ENCODE data around the gene CSF1. TPM values are rescaled to one million over a fixed set of nuclear protein-coding genes. Genes with fewer than 3 reads are reported as not detected.

The CSF1 gene
- total RNA-seq, 1 donor from 2014 or later: 4.6 TPM

GRCh38 chr1:109882288-109883245 lies 28.1 kb upstream of the CSF1 start:
- DNase-seq (ENCODE audit: low read depth in 2 of 2): no peak

DNA sequence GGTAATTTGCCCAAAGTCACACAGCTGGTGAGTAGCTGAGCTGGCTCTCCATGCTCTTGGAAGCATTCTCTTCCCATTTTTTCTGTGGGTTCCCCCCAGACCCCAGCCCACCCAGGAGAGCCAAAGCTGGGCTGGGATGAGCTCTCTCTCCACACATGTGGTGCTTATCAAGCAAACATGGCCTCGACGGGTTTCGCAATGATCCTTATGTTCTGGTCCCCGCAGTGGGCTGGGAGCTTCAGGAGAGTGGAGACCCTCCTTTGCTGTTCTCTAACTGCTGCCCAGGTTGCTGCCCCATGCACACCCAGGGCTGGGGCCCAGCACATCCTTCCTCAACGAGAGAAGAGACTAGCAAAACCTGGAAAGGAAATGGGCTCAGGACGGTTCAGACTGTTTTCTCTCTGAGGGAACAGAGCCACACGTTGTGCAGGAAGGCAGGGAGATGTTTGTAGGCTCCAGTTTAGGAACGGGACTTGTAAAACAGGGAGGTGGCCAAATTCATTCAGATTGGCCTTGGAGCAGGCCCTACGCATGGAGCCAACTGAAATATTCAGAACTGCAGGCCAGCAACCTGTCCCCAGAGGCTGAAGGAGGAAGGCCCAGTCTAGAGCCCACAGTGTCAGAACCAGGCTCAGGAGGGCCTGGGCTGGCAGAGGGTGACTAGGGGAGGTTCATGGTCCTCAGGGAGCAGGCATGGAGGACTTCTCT lies 27.2 kb upstream of the CSF1 start:
- no peak for DNase-seq (ENCODE audit: low read depth in 2 of 2)

GRCh38 chr1:109884242-109884891 lies 26.3 kb upstream of the CSF1 start:
- peak in 1 of 2 donors; percentile 33 for DNase-seq (ENCODE audit: low read depth in 2 of 2)

DNA sequence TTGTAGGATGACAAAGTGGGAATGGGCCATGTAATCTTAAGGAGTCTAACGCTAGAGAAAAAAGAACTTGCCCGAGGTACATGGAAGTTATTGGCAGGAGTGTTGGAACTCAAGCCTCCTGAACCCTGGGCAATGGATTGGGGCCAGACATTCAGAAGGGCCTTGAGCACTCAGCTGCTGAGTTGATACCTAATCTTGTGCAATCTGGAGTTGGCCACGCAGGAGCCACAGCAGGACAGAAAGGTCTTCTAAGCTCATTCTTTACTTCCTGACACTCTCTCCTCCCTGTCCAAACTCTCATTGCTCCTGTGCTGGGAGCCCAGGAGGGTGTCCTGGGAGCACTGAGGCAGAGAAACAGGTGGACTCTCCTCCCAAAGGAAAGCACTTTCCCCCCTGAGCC lies 25.1 kb upstream of the CSF1 start:
- no peak for DNase-seq (ENCODE audit: low read depth in 2 of 2)

DNA sequence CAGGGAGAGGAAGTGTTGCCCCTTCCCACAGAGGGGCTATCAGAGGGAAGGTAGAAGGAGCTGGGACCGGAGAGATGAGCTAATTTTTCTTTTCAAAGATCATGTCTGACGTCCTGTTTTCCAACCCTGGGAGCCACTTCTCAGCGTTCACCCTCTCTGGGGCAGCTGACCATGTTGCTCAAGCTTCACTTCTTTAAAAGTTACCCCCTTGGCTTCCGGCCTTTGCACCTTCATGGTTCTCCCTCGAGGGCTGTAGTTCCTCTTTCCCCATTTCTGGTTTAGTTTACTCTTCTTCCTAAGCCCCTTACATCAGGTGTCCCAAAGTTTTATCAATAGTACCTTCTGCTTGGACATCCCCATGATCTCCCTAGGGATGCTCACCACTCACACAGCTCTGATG lies 23.8 kb upstream of the CSF1 start:
- no peak for DNase-seq (ENCODE audit: low read depth in 2 of 2)

DNA sequence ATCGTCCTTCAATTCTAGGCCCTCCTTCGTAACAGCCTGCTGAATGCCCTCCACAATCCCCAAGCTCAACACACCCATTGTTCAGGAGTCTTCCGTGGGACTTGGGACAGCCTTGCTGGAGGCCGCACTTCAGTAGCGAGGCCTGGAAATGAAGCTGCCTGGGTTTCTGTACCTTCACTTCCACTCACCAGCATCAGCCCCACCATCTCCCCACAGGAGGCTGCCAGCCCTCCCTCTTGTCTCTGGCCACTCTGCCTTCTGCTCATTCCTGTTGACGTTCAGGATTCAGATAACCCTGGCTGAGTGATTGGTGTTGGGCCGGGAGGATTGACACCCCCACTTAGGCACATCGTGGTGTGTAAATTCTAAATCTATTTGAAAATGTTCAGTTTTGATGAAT lies 23.4 kb upstream of the CSF1 start:
- DNase-seq (ENCODE audit: low read depth in 2 of 2): no peak

DNA sequence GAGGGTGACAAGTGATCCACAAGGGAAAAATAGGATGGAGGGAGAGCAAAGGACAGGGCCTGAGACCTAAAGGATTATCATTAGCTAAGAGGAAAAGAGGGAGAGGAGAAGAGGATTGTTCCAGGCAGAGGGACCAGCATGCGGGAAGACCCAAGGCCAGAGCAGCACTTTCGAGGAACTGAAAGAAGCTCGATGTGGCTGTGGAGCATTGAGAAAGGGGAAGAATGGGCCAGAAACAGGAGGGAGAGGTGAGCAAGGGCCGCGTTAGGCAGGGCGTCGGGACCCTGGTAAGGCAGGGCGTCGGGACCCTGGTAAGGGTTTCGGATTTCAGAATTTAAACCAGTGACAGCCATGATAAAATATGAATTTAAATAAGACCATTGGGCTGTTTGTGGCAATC lies 22.8 kb upstream of the CSF1 start:
- no peak for DNase-seq (ENCODE audit: low read depth in 2 of 2)

GRCh38 chr1:109889094-109889493 lies 21.6 kb upstream of the CSF1 start:
- no peak for DNase-seq (ENCODE audit: low read depth in 2 of 2)

GRCh38 chr1:109890115-109890953 lies 20.3 kb upstream of the CSF1 start:
- DNase-seq (ENCODE audit: low read depth in 2 of 2): no peak

- DNase-seq (ENCODE audit: low read depth in 2 of 2): peak; percentile 40 to 63
These were observed 18.7 kb upstream of the CSF1 start for GRCh38 chr1:109891930-109892329.

DNA sequence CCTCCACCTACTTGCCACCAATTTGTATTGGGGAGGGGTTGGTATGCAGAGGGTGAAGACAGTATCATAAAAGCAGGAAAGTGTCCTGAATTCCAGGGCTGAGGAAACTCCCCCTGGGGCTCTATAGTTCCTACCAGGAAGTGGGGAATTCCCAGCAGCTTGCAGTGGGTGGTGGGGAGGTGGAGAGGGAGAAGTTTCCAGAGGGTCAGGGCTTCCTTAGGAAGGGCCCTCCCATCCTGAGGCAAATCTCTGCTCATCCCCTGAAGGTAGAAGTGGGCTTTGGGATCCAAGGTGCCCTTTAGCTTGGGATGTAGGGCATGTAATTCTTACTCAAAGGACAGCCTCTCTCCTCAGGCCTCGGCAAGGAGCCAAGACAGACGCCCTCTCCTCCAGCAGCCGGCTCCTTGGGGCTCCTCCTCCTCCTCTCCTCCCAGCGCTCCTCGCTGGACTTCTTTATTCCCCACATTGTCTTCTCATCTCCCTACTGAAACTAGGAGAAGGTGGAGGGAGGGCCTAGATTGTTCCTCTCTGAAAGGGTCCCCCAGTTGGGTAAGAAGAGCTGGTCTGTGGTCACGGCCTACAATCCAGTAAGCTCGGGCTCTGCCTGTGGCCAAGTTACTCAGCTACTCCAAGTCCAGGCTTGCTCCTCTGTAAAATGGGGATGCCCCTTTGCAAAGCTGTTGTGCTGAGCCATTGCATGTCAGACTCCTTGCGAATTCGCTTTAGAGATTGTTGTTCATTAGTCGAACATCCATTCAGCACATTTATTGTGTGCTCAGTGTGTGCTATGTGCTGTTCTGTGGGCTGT lies 17.9 kb upstream of the CSF1 start:
- DNase-seq (ENCODE audit: low read depth in 2 of 2): peak in 1 of 2 donors; percentile 67

GRCh38 chr1:109893532-109894171 lies 17.0 kb upstream of the CSF1 start:
- no peak for DNase-seq (ENCODE audit: low read depth in 2 of 2)

DNA sequence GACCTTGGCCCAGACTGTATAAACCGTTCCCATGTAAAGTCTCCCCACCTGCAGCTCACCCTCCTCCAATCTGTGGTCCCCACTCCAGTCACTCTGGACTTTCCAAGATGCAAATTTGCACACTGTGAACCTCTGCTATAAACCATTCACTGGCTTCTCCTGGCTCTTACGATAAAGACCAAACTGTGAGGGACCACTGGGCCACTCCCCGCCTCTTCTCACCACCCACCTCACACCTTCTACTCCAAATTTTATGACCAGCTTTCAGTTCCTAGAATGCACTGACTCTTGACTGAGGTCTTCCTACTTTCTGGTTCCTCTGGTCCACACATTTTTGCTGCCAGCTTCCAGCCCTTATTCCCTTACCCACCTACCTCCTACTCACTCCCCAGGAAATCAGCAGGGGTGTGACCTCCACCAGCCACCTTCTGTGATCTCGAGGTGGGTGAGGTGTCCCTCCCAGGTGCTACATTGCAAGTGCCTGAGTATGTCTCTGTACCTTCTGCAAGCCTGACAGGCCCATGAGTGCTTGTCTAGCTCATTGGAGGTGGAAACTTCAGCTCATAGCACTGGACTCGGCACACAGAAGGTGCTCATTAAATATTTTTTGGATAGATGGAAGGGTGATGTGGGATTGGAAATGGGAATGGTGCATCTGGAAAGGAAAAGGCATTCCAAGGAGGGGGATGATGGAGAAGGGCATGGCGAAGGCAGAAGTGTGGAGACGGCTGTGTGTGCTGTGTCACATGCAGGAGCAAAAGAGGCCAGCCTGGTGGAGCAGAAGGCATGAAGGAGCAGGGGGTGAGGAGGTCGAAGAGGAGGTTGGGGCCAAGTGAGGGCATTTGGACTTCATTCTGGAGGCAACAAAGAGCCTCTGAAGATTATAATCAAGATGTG lies 15.6 kb upstream of the CSF1 start:
- DNase-seq (ENCODE audit: low read depth in 2 of 2): no peak

GRCh38 chr1:109895720-109896504 lies 14.7 kb upstream of the CSF1 start:
- DNase-seq (ENCODE audit: low read depth in 2 of 2): peak; percentile 93 to 94

DNA sequence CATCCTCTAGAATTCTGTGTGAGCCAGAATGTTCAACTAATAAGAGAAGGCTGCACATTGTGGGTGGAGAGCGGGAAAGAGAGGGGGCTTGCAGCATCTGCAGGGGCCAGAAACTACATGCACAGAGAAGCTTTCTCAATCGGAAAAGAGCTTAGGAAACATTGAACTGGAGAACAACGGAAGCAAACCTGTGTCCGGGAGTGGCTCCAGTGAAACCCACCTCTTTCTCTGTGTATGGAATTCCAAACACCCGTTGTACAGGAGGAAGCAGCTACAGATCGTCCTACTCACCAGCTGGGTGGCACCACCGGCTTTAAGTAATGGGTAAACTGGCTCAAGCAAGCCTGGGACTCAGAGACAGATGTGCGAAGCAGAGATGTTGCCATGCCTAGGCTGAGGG lies 14.0 kb upstream of the CSF1 start:
- DNase-seq (ENCODE audit: low read depth in 2 of 2): peak; percentile 74 to 86

DNA sequence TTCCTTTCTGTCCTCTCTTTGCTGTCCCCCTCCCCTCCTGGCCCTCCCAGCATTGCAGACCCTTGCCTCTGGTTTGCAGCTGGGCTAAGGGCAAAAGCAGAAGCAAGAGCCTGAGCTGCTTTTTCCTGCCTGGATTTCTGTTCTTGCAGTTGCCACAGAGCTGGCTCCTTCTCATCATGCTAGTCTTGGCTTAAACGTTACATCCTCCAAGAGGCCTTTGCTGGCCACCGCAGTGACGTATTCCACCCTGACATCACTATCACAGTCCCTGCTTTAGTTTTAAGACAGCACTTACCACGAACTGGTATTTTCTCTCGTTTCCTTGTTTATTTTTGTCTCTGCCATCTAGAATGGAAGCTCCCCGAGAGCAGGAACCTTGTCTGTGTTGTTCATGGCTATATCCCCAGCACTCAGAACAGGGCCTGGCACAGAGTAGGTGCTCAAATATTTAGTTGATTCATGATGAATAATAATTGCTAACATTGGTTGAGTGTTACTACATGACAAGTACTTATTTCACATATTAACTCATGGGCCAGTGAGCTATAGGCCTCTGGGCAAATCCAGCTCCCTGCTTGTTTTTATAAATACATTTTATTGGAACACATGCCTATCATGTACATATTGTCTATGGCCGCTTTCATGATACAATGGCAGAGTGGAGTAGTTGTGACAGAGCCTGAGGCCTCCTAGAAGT lies 13.2 kb upstream of the CSF1 start:
- DNase-seq (ENCODE audit: low read depth in 2 of 2): no peak

GRCh38 chr1:109898842-109899241 lies 11.8 kb upstream of the CSF1 start:
- DNase-seq (ENCODE audit: low read depth in 2 of 2): peak; percentile 84 to 87

Data from dermis microvascular lymphatic vessel endothelial cell (primary cell).